Astrocyte (in vitro differentiated cells and primary cell): ENCODE data around the gene SLC8B1. TPM values are rescaled to one million over a fixed set of nuclear protein-coding genes. Genes with fewer than 3 reads are reported as not detected.

Source experiments
- DNase-seq: peaks from one replicate; pipeline ENCODE4 v3.0.0-alpha.2; 2010; ENCODE audit warnings: low read depth
- FAIRE-seq: peaks from 2 replicates; lab custom pipeline; 2011; peaks lifted over from hg19 to GRCh38; lab: Jason Lieb, UNC
- H2AFZ ChIP-seq: 2 replicates; pipeline ENCODE4 v1.6.0; 2012; ENCODE audit warnings: low read depth, low read length, inconsistent platforms
- H3K27ac ChIP-seq: 2 replicates; pipeline ENCODE4 v1.5.1; 2011; ENCODE audit warnings: low read depth, low read length, inconsistent platforms
- H3K27me3 ChIP-seq: 2 replicates; pipeline ENCODE4 v1.6.0; 2011; ENCODE audit warnings: low read length, inconsistent platforms; ENCODE audit not compliant: insufficient read depth
- H3K36me3 ChIP-seq: 2 replicates; pipeline ENCODE4 v1.5.1; 2011; ENCODE audit warnings: low read length, inconsistent platforms; ENCODE audit not compliant: insufficient read depth
- H3K4me1 ChIP-seq: 2 replicates; pipeline ENCODE4 v1.5.1; 2011; ENCODE audit warnings: low read length, inconsistent platforms; ENCODE audit not compliant: insufficient read depth
- H3K4me2 ChIP-seq: 2 replicates; pipeline ENCODE4 v1.6.0; 2012; ENCODE audit warnings: low read length, inconsistent platforms
- H3K4me3 ChIP-seq: 2 replicates; pipeline ENCODE4 v1.5.1; 2011; ENCODE audit warnings: low read depth, mild to moderate bottlenecking, low read length, inconsistent platforms; ENCODE audit not compliant: insufficient read depth
- H3K79me2 ChIP-seq: 2 replicates; pipeline ENCODE4 v1.6.0; 2012; ENCODE audit warnings: mild to moderate bottlenecking, low read length, inconsistent platforms; ENCODE audit not compliant: insufficient read depth
- H3K9ac ChIP-seq: 2 replicates; pipeline ENCODE4 v1.6.0; 2012; ENCODE audit warnings: mild to moderate bottlenecking, low read length, inconsistent platforms
- H3K9me3 ChIP-seq: 2 replicates; pipeline ENCODE4 v1.5.1; 2012; ENCODE audit warnings: low read depth, mild to moderate bottlenecking, low read length, inconsistent platforms; ENCODE audit not compliant: insufficient read depth
- H4K20me1 ChIP-seq: 2 replicates; pipeline ENCODE4 v1.6.0; 2012; ENCODE audit warnings: low read length, inconsistent platforms; ENCODE audit not compliant: insufficient read depth
- H3K27ac Mint-ChIP-seq: one replicate; pipeline ENCODE4 v1.8.0; 2021; ENCODE audit warnings: mild to moderate bottlenecking, mixed read lengths; ENCODE audit not compliant: unreplicated experiment
- H3K27me3 Mint-ChIP-seq: one replicate; pipeline ENCODE4 v1.8.0; 2021; ENCODE audit warnings: low read depth, mixed read lengths; ENCODE audit not compliant: unreplicated experiment
- H3K36me3 Mint-ChIP-seq: one replicate; pipeline ENCODE4 v1.8.0; 2021; ENCODE audit warnings: low read depth, mixed read lengths; ENCODE audit not compliant: unreplicated experiment
- H3K4me1 Mint-ChIP-seq: one replicate; pipeline ENCODE4 v1.8.0; 2021; ENCODE audit warnings: low read depth, mixed read lengths; ENCODE audit not compliant: unreplicated experiment
- H3K4me3 Mint-ChIP-seq: one replicate; pipeline ENCODE4 v1.8.0; 2021; ENCODE audit warnings: mild to moderate bottlenecking, moderate library complexity, mixed read lengths; ENCODE audit not compliant: unreplicated experiment
- H3K9me3 Mint-ChIP-seq: one replicate; pipeline ENCODE4 v1.8.0; 2021; ENCODE audit warnings: mild to moderate bottlenecking, mixed read lengths; ENCODE audit not compliant: unreplicated experiment
- CTCF ChIP-seq: IDR thresholded peaks from 2 replicates; pipeline ENCODE4 v1.5.1; 2011; ENCODE audit warnings: low read depth, mild to moderate bottlenecking, inconsistent platforms, low read length, moderate library complexity; ENCODE audit not compliant: insufficient read depth
- EZH2 ChIP-seq: IDR thresholded peaks from 2 replicates; pipeline ENCODE4 v1.6.1; 2012; ENCODE audit warnings: mild to moderate bottlenecking, low read length, inconsistent platforms; ENCODE audit not compliant: insufficient read depth
- total RNA-seq: library from RNA; stranded (reverse); gene quantifications from 2 replicates; pipeline ENCODE4 v1.2.1, GENCODE V29; 2021

SLC8B1 gene
- total RNA-seq, 1 donor from 2014 or later: 8.6 TPM

- Mint-ChIP-seq H3K9me3 (no peaks in the 10 kb centered on the region), H3K27ac (no peak overlapping the region), H3K27me3 (no peaks in the 10 kb centered on the region), H3K4me3 (no peak overlapping the region), H3K36me3 (peaks cover 28% of the 10 kb centered on the region), H3K4me1 (peaks cover 8% of the 10 kb centered on the region)
- TF ChIP-seq EZH2: no peak
- TF ChIP-seq CTCF: no peak
- no peaks in the 10 kb centered on the region for H4K20me1 ChIP-seq
- no peaks in the 10 kb centered on the region for H3K9me3 ChIP-seq
- no peak overlapping the region for H2AFZ ChIP-seq
- no peak overlapping the region for H3K9ac ChIP-seq
- H3K4me2 ChIP-seq: no peak overlapping the region
- no peak overlapping the region for H3K4me3 ChIP-seq
- no peaks in the 10 kb centered on the region for H3K36me3 ChIP-seq
- DNase-seq (no peak), FAIRE-seq (no peak)
- H3K27me3 ChIP-seq: no peaks in the 10 kb centered on the region
- H3K79me2 ChIP-seq: no peaks in the 10 kb centered on the region
- H3K4me1 ChIP-seq: peaks cover 10% of the 10 kb centered on the region
- H3K27ac ChIP-seq: no peak overlapping the region
Measured at GRCh38 chr12:113251404-113252070, 83.4 kb downstream of the SLC8B1 start.

- H2AFZ ChIP-seq: no peak overlapping the region
- no peaks in the 10 kb centered on the region for H3K27me3 ChIP-seq
- H3K4me2 ChIP-seq: no peak overlapping the region
- H3K9ac ChIP-seq: no peak overlapping the region
- Mint-ChIP-seq H3K27me3 (no peaks in the 10 kb centered on the region), H3K9me3 (no peaks in the 10 kb centered on the region), H3K27ac (no peak overlapping the region), H3K4me1 (peaks cover 19% of the 10 kb centered on the region), H3K36me3 (peaks cover 28% of the 10 kb centered on the region), H3K4me3 (no peak overlapping the region)
- no peak overlapping the region for H3K27ac ChIP-seq
- DNase-seq: no peak
- no peaks in the 10 kb centered on the region for H3K79me2 ChIP-seq
- no peak for TF ChIP-seq EZH2
- no peak for TF ChIP-seq CTCF
- no peaks in the 10 kb centered on the region for H3K36me3 ChIP-seq
- no peaks in the 10 kb centered on the region for H4K20me1 ChIP-seq
- H3K9me3 ChIP-seq: no peaks in the 10 kb centered on the region
- FAIRE-seq: no peak
- H3K4me3 ChIP-seq: no peak overlapping the region
- peaks cover 21% of the 10 kb centered on the region for H3K4me1 ChIP-seq
Measured at GRCh38 chr12:113250045-113250444, 84.9 kb downstream of the SLC8B1 start.

GRCh38 chr12:113249546-113249945 lies 85.4 kb downstream of the SLC8B1 start:
- FAIRE-seq: no peak
- H3K27me3 ChIP-seq: no peaks in the 10 kb centered on the region
- H2AFZ ChIP-seq: no peak overlapping the region
- TF ChIP-seq CTCF: no peak
- TF ChIP-seq EZH2: no peak
- Mint-ChIP-seq H3K27me3 (no peaks in the 10 kb centered on the region), H3K36me3 (peaks cover 28% of the 10 kb centered on the region), H3K4me3 (no peak overlapping the region), H3K9me3 (no peaks in the 10 kb centered on the region), H3K27ac (no peak overlapping the region), H3K4me1 (peaks cover 19% of the 10 kb centered on the region)
- H4K20me1 ChIP-seq: no peaks in the 10 kb centered on the region
- H3K4me3 ChIP-seq: no peak overlapping the region
- H3K4me1 ChIP-seq: peaks cover 21% of the 10 kb centered on the region
- H3K4me2 ChIP-seq: no peak overlapping the region
- no peaks in the 10 kb centered on the region for H3K36me3 ChIP-seq
- H3K27ac ChIP-seq: no peak overlapping the region
- no peaks in the 10 kb centered on the region for H3K9me3 ChIP-seq
- DNase-seq: no peak
- H3K79me2 ChIP-seq: peaks cover 3% of the 10 kb centered on the region
- H3K9ac ChIP-seq: no peak overlapping the region
